Fibroblast of upper back skin (primary cell): ENCODE results near the gene GABRB1.
"Not testable (repeated sequence)": the region's sequence is repeated elsewhere in the genome, so short reads cannot be mapped to it uniquely, and the experiment has no call there.

Experiments used
- DNase-seq: peaks from one replicate; pipeline ENCODE4 v3.0.0-alpha.2; 2013

The GABRB1 gene

DNA sequence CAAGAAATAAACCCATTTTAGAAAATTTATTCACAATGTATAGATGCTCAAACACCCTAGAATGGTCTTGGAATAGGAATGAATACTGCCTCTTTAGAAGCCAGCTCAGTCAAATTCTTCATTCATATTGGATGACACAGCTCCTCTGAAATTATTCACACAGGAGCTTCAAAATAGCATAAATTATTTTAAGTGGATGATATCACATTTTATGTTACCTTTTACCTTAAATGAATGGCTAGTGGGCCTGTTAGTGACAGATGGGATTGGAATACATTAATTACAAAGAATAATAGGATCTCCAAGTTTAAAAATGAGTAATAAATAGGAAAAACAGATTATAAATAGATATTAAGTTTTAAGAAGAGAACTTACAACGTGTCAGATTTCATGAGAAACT lies 184.4 kb downstream of the GABRB1 start:
- DNase-seq = peak; percentile 34

DNA sequence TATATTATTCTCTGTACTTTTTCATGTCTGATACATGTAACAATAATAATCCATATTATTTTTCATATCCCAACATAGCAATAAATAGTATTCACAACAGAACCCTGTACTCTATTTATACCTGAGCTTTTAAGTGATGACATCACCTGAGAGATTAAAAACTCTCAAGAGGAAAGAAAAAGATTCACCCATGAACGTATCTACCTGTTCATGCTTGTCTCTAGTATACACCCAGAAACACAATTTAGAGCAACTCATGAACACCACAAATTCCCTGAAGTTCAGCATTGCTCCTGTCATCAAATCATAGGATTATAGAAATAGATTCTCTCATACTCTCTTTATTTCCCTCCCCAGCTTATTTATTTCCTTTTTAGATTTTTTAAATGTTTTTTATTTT lies 185.9 kb downstream of the GABRB1 start:
- no peak for DNase-seq

DNA sequence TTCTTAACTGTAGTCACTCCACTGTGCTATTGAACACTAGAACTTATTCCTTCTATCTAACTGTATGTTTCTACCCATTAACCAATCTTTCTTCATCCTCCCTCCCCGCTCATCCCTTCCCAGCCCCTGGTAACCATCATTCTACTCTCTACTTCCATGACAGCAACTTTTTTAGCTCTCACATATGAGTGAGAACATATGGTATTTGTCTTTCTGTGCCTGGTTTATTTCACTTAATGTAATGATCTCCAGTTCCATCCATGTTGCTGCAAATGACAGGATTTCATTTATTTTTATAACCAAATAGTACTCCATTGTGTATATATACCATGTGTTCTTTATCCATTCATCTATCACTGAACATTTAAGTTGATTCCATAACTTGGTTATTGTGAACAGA lies 186.5 kb downstream of the GABRB1 start:
- DNase-seq = no peak

DNA sequence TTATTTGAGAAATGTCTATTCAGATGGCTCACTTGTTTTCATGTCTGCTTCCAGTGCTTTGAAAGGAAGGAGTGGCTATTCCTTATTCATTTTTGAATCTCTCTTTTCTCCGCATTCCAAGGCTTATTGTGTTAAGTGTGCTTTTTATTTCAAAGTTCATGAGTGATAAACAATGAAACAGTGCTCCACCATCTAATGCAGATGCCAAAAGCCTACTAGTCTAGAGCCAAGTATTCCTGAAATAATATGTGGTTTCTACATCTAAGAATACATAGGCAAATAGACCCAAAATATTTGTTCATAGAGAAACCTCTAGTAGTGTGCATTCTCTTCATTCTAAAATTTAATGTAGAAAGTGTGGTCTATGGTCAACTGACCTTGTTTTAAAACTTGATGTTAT lies 187.3 kb downstream of the GABRB1 start:
- no peak for DNase-seq

DNA sequence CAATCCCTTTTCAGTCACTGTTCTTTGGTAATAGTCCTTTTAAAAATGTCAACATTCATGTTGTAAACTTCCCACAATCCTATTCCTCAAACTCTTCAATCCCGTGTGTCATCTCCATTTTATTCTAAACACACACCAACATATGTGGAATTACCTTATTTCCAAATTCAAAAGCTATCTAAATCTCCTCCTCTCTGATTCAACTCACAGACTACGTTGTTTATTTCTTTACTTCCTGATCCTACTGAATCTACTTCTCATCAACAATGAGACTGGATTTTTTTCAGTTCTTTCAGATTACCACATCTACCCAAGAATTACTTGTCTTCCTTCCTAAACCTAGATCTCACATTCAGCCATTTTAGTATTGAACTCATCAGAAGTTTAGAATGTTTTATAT lies 188.2 kb downstream of the GABRB1 start:
- no peak for DNase-seq

DNA sequence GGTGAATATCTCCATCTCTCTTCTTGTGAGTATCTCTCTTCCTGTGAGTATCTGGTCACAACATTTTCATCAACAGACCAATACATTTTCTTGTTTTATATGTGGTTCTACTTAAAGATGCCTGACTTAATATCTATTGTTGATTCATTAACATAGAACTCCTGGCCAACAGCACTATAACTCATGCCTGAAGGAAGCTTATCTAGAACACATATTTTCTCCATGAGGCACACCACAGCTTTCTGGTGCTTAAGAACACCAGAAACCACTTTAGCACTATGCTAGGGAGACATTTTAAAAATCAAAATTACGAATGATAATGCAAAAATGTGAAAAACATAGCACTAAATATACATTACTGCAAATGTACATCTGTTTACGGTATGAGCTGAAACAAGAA lies 190.4 kb downstream of the GABRB1 start:
- peak; percentile 72 for DNase-seq

DNA sequence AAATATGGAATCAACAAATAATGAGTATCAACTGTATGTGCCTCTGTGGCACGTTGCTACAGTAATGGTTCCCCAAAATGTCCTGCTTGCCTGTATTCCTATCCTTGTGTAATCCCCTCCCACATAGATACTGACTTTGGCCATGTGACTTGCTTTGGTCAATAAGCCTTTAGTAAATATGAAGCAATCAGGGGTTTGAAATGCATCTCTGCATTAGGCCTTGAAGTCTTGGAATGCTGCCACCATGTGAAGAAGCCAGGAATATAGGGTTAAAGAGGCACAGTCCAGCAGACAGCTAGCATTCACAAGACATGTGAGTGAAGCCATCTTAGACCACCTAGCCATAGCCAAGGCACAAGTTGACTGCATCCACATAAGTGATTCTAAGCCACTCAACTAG lies 190.9 kb downstream of the GABRB1 start:
- DNase-seq = peak; percentile 34

DNA sequence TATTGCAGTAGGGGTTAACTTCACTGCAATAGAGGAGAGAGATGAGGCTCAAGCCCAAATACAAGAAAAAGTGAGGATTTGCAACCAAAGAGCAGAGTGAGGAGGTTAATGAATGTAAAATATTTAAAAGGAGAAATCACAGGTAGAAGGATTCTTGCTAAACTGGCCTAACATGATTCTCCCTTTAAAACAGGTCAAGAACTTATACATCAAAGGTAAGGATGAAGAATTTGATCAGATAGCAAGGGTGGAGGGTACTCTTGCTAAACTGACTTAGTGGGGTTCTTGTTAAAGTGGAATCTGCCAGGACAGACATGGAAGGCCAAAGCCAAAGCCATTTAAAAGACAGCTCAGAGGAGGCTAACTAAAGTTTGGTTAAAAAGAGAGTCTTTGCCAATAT lies 193.0 kb downstream of the GABRB1 start:
- DNase-seq = no peak

DNA sequence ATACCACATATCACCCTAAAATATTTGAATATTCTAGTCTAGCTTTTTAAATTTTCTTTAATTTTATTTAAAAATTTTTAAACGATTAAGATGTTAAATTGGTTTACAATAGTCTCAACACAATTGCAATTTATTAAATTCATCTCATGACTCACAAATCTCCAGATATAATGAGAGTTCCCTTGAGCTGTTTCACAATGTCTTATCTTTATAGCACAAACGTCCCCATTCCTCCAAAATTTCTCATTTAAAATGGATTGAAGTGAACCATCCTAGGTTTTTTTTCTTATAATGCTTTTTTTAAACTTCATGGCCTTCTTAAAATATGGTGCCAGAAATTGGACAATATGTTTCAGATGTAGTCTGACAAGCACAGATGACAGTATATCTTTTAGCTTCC lies 204.4 kb downstream of the GABRB1 start:
- DNase-seq = no peak

DNA sequence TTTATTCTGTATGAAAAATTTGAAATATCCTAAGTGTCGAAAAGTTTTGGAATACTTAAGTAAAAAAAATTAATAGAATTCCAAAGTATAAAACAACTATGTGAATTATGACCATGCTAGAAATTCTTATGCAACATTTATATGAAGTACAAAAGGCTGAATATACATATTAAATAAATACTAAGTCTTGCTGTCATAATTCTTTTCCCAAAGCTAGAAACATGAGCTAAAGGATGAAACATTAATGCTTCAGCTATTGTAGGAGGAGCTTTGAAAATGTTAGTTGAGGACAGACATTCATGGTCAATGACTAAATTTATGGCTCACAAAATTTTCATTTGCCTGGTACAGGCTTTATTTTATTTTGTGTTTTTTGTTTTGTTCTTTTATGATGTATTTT lies 207.3 kb downstream of the GABRB1 start:
- DNase-seq = peak; percentile 64

DNA sequence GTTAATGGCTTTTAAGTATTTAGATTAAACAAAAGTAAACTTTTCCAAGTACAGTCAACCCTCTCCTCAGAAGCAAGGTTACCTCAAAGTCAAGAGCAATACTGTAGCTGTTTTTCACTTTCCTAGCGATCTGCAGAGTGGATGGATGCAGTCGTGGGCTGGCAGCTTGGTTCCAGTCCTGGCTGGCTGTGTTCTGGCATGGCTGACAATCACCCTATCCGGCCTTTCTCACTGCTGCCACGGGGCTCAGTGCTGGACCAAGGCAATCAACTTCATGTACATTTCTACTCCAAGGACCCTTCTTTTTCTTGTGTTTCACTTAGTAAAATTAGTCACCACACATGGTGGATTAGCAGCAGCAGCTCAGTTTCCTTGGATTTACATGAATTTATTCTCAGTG lies 208.3 kb downstream of the GABRB1 start:
- no peak for DNase-seq

DNA sequence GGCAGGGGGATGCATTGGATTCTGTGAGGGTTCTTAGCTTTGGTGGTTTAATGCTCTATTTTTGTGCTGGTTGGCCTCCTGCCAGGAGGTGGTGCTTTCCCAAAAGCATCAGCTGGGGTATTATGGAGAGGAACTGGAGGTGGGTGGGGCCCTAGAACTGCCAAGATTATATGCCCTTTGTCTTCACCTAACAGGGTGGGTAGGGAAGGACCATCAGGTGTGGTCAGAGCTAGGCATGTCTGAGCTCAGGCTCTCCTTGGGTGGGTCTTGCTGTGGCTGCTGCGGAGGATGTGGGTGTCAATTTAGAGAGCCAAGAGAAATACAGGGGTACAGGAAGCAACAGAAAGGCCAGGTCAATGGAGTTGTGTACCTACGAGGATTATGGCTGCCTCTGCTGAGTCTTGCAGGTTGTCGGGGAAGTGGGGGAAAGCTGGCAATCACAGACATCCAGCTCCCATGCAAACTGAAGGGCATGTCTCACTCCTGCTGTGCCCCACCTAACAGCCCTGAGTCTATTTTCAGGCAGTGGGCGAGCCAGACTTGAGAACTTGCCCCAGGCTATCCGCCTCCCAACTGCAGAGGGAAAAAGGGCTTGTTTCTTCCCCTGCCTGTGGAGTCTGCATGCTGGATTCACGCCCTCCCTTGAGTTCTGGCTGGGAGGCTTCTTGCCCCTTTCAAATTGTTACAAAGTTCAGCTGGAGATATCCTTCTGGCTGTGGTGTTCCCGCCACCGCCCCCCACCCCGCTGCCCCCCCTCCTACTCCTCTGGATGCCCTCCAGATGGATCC lies 220.2 kb downstream of the GABRB1 start:
- DNase-seq = no peak

DNA sequence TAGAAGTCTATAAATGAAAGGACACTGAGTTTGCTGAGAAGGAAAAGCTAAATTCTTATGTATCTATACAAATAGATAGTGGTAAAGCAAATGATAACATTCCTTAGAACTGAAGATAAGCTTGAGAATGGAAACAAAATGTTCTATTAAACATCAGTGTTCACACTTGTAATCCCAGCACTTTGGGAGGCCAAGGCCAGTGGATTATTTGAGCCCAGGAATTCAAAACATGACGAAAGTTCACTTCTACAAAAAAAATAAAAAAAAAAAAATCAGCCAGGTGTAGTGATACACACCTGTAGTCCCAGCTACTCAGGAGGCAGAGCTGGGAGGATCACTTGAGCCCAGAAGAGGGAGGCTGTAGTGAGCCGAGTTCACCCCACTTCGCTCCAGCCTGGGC lies 232.4 kb downstream of the GABRB1 start:
- DNase-seq = no peak

DNA sequence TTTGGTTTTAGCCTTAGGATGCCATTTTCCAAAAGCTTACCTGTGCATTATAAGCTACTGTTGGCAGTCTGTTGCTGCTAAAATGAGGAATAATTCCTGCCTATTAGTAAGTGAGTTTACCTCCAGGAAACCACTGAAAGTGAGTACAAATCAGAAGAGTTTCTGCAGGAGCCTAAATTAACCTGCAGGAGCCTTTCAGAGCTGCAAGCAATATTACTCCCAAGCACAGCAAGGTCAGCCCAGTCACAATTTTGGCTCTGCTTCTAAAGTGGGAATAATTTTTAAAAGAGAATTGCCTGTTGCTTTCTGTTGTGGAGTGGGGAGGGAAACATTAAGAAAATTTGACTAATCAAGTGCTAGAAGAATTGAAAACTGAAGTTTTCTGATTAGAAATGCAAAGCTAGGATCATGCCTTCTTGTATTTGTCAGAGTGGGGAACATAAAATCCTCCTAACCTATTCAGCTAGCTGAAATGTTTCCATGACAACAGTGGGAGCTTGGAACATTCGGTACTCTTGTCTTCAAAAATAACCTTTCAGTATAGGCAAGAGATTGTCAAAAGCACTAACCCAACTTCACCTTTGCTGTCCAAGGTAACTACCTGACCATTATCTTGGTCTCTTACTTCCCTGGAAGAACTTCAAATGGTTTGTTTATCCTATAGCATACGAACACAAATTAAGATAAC lies 239.0 kb downstream of the GABRB1 start:
- DNase-seq = no peak

DNA sequence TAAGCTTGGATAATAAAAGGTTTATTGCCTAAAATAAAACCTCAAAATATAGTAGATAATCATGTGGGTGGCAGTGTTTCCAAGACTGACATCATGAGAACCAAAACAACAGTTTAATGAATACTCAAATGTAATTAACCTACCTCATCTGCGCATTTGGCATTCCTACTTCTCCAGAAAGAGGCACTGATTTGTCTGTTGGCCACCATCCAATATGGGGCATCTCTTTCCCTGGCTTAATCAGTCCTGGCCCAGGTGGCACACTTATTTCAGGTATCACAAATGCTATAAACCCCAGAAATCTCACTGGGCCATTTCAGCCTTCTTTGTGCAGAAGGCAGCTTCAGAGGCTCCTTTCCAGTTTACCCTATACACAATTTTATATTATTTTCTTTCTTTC lies 239.9 kb downstream of the GABRB1 start:
- no peak for DNase-seq

DNA sequence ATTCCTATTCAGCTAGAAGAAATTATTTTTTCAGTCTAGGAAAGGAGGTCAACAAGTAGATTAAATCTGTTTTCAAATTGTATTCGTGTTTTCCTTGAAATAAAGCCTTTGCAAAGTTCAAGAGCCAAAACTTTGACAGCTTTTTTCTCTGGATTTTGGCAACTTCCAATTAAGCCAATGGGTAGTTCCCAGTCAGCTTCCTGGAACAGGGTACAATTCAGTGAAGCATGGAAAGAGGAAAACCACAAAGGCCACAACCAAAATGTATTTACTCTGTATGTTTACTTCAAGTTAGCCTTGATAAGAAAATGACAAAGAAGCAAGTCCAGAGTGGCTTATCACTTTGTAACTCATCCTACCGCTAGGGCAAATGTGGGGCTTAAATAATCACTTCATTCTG lies 243.5 kb downstream of the GABRB1 start:
- DNase-seq = no peak

DNA sequence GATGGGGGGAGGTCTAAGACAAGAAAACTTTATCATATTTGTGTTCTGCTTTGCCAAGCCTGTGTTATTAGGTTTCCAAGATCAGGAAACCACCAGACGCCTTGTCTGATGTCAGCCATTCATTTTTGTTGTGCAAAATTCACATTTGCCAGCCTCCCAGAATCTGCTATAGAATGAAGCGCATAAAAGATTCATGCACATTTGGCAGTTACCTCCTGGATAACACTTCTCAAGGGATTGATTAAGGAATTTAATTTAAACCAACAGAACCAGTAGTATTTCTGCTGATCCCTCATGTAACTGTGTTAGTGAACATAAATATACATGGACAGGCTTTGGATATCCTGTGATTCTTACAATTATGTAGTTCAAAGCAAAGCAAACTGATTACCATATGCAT lies 244.2 kb downstream of the GABRB1 start:
- no peak for DNase-seq

DNA sequence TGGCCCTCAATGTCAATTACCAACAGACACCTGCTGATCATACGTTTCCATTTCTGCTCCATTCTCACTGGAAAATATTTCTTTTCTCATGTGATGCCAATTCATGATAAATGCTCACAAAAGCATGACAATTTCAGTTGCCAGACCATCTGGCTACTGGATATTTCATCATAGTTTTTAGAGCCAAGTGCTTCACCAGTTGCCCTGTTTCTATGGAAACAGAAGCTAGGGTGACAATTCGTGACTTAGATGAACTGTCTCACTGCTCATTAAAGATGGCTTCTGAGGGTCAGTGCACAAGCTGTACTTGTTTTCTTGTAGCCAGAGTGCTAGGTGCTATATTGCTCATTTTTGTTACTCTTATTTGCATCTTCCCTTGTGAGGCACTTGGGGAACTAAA lies 247.3 kb downstream of the GABRB1 start:
- no peak for DNase-seq

DNA sequence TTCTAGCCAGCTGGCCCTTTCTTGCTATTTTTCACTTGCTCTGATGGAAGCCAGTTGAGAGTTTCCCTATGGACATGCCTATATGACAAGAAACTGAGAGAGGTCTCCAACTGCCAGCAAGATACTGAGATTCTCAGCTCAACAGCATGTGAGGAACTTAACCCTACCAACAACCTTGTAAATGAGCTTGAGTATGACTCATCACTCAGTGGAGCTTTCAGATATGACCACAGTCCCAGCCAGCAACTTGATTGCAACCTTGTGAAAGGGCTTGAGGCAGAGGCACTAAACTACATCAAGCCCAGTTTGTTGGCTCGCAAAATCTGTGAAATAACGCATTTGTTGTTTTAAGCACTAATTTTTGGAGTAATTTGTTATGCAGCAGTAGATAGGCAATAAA lies 256.4 kb downstream of the GABRB1 start:
- peak; percentile 35 for DNase-seq

DNA sequence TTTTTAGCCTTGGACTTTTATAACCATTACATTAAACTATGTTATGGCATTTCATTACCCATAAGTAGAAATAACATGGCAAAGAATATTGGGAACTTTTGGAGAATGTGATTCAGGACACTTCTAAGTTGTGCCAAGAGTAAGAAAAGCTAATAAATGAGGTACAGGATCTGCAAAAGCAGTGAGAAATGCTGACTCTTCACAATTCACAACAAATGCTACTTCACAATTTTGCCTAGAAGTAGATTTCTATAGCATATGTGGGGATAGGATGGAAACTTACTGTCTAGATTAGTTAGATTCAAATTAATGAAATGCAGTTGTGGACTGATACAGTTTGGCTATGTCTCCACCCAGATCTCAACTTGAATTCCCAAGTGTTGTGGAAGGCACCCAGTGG lies 258.4 kb downstream of the GABRB1 start:
- no peak for DNase-seq

DNA sequence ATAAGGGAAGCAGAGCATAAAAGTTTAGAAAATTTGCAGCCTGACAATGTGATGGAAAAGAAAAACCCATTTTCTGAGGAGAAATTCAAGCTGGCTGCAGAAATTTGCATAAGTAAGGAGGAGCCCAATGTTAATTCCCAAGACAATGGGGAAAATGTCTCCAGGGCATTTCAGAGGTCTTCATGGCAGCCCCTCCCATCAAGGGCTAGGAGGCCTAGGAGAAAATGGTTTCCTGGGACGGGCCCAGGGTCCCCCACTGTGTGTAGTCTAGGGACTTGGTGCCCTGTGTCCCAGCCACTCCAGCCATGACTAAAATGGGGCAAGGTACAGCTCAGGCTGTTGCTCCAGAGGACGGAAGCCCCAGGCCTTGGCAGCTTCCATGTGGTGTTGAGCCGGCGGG lies 259.5 kb downstream of the GABRB1 start:
- DNase-seq = not testable (repeated sequence)

DNA sequence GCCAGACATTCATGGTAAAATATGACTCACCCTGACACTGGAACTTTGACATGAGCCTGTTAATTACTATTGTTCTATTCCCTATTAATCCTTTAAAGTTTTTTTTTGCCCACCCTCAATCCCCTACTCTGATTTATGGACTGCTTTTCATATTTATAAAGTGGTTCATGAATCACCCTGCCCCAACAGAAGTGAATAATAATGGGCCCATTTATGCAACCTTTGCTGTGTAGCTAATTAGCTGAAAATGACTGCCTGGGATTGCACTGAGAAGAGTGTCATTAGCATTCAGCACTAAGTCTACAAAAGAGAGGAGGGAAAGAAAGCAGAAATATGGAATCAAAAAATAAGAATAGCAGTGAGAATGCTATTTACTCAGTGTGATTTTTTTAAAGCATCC lies 277.8 kb downstream of the GABRB1 start:
- no peak for DNase-seq

DNA sequence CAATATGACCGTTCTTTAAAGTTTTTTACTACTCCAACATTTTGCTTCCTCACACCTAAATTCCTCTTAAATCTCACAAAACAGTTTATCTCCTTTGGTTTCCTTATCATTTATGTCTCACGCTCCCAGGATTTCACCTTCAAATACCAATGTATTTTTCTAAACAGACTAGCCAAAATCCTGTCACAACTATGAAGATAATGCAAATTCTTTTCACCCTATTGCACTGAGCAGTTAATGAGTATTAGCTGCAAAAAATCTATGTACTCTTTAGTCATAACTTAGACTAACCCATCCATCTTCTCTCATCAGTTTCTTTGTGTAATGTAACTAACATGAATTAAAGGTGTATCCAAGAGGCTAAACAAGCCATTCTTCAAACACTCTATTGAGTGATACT lies 280.8 kb downstream of the GABRB1 start:
- DNase-seq = no peak

DNA sequence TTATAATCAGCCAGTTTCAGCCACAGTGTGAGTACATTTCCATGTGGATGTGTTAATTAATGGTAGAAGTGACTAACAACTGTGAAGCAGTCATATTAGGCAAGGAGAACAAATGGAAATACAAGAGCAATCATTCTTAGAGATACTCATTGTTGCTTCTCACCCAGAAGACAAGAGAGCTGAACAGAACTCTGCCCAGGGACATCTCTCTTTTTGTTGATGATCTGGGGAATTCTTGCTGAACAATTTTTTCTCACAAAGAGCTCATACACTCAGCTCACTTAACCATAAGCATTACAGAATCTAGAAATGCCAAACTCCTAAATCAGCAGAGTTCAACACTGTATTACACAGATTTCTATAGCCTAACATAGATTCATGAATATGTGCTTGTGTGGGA lies 282.0 kb downstream of the GABRB1 start:
- DNase-seq = no peak

DNA sequence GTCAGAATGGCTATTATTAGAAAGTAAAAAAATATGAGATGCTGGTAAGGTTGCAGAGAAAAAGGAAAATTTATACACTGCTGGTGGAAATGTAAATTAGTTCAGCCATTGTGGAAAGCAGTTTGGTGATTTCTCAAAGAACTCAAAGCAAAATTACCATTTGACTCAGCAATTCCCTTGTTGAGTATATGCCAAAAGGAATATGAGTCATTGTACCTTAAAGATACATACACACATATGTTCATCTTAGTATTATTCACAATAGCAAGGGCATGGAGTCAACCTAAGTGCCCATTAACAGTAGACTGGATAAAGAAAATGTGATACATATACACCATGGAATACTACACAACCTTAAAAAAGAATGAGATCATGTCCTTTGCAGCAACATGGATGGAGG lies 284.0 kb downstream of the GABRB1 start:
- peak; percentile 62 for DNase-seq
